GM12865 (cell line): Measurements from ENCODE around the gene FLT4.

ENCODE experiments used
- DNase-seq: peaks from one replicate; pipeline ENCODE4 v3.0.0; 2010; ENCODE audit warnings: low read depth
- H3K4me3 ChIP-seq: 2 replicates; pipeline ENCODE4 v1.5.1; 2011; ENCODE audit warnings: mild to moderate bottlenecking, low read depth, low read length, control low read depth
- TF ChIP-seq, protein P1 (sequence below): IDR thresholded peaks from 2 replicates; pipeline ENCODE4 v1.5.1; 2011; ENCODE audit warnings: low read length, control low read depth, low read depth, inconsistent platforms; ENCODE audit not compliant: insufficient read depth; ENCODE audit errors: missing control alignments

FLT4 gene

DNA sequence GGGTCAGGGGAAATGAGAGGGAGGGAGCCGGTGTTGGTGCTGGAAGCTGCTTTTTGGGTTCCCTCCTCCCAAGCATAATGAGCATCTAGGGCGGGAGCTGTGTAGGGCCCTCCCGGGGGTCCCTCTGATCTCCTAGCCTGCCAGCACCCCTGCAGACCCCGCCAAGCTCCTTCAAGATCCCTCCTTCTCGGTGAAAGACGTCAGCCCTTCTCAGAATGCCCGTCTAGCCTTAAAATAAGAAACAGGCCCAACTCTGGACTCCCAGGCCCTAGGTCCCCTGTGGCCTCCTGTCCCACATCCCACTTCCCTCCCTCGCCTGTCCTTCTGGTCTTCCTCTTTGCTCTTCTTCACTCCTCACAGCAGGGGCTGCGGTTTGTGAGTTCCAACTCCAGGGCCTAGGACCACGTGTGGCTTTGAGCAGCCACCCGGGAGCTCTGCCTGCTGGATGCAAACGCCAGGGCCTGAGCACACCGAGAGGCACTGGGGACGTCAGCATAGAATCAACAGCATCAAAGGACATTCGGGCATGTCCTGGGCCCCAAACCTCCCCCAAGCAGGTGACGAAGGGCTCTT, 49.3 kb downstream of the FLT4 start:
- TF ChIP-seq, protein P1, sequence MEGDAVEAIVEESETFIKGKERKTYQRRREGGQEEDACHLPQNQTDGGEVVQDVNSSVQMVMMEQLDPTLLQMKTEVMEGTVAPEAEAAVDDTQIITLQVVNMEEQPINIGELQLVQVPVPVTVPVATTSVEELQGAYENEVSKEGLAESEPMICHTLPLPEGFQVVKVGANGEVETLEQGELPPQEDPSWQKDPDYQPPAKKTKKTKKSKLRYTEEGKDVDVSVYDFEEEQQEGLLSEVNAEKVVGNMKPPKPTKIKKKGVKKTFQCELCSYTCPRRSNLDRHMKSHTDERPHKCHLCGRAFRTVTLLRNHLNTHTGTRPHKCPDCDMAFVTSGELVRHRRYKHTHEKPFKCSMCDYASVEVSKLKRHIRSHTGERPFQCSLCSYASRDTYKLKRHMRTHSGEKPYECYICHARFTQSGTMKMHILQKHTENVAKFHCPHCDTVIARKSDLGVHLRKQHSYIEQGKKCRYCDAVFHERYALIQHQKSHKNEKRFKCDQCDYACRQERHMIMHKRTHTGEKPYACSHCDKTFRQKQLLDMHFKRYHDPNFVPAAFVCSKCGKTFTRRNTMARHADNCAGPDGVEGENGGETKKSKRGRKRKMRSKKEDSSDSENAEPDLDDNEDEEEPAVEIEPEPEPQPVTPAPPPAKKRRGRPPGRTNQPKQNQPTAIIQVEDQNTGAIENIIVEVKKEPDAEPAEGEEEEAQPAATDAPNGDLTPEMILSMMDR = no peak
- DNase-seq = no peak

DNA sequence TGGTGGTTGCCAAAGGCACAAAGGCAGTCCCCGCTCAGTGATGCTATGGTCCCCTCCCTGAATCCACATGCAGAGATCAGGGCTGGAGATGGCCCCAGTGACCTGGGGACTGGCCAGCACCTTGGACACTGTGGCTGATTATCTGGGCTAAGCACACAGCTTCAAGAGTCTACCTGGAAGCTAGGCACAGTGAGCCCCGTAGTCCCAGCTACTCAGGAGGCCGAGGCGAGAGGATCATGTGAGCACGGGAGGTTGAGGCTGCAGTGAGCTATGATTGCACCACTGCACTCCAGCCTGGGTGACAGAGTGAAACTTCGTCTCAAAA, 49.8 kb downstream of the FLT4 start:
- DNase-seq = no peak
- H3K4me3 ChIP-seq = no peak overlapping the region

More for the DNA sequence above, 49.3 kb downstream of the FLT4 start:
- no peak overlapping the region for H3K4me3 ChIP-seq

DNA sequence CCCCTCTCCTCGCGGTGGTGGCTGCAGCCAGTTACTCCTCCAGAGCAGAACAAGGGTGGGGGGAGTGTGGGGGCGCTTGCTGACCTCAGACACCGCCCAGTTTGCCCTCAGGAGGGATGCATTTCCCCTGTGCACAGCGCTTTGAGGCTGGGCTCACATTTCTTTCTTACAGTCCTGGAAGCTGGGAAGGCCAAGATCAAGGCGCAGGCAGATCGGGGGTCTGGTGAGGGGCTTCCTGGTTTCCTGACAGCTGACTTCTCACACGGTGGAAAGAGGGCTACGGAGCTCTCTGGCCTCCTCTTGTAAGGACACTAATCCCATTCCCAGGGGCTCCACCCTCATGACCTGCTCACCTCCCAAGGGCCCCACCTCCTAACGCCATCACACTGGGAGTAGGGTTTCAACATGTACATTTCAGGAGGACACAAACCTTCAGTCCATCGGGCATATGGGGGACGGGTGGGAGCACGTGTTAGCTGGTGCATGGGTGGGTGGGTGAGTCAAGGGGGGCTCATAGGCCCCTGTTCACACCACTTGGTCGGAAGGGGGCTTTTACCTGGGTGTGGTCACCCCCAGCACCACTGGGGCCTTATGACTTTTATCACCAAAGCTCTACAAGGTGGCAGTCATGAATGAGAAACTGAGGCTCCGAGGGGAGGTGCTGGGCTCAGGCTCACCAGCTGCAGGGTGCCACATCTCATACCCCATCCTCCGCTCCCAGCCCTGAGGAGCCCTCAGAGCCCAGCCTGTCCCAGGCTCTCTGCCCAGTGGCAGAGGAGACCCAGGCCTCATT, 50.4 kb downstream of the FLT4 start:
- TF ChIP-seq, protein P1 = no peak
- no peak for DNase-seq
- no peak overlapping the region for H3K4me3 ChIP-seq

More for the DNA sequence above, 49.8 kb downstream of the FLT4 start:
- TF ChIP-seq, protein P1 = no peak

DNA sequence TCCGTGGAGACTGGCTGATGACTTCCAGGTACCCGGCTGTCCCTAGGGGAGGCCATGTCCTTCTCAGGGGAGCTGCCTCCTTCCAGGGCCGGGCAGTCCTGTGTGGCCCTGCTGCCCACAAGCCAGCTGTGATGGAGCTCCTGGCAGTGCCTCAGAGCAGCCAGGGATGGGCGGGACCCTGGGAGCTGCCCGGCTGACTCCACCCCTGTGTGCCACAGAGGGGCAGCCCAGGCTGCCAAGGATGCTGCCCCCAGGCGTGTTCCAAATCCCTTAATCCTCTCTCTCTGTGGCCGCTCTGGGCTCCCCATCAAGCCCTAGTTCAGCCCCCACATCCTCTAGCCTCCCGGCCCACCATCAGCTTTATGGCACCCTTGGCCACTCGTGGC, 51.1 kb downstream of the FLT4 start:
- H3K4me3 ChIP-seq = no peak overlapping the region
- no peak for DNase-seq
- TF ChIP-seq, protein P1 = no peak

DNA sequence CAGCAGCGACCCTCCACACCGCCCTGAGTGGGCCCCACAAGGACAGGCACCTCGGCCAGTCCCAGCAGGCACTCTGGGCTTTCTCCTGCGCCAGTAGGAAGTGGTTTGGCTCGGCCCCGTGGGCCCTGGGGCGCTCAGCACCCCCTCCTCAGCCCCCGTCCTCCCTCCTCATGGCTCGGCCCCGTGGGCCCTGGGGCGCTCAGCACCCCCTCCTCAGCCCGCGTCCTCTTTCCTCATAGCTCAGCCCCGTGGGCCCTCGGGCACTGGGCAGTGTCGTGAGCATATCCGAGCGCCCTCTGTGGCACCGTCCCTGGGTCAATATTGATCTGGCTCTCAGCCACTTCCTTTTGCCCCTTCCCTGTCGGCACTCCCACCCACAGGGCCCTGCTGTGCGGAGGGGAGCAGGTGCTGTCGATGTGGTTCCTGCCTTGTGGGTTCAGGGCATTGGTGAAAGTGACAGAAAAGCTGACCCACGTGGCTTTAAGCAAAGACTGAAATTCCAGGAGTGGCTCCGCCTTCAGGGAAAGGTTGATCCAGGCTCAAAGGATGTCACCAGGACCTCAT, 52.6 kb downstream of the FLT4 start:
- no peak overlapping the region for H3K4me3 ChIP-seq
- TF ChIP-seq, protein P1 = no peak
- no peak for DNase-seq

DNA sequence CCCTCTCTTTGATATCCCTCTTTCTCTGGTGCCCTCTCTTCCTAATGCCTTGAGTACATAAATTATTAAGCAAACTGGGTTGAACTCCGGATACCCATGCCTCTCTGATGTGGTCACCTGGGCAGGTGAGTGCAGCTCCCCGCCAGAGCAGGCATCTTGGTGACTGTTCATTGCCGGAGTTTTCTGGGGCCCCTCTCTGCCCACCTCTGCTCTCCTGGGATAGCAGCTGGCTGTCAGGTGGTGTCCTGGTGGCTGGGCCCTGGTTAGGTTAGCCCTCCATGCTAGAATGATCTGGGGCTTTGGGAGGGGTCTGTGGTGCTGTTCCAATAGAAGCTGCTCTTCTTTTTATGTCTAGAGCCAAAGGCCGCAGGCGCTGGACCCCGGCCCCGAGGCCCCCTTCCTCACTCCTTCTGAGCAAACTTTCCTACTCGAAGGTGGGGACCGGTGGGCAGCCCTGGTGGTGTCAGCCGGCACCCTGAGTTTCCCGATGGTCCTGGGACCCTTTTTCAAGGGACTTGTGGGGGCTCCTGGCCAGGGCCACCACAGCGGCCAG, 53.2 kb downstream of the FLT4 start:
- no peak for DNase-seq
- TF ChIP-seq, protein P1 = no peak
- no peak overlapping the region for H3K4me3 ChIP-seq
